HG02973 (cell line): ENCODE measurements around the gene MAMLD1.

ENCODE experiments used
- ATAC-seq: cut with Tn5 transposase; IDR thresholded peaks from one replicate; pipeline ENCODE4 v1.9.1; 2021; ENCODE audit warnings: moderate library complexity; ENCODE audit not compliant: unreplicated experiment

The MAMLD1 gene

GRCh38 chrX:150495496-150495895 lies 132.4 kb downstream of the MAMLD1 start:
- ATAC-seq = no peak

GRCh38 chrX:150499240-150499639 lies 136.1 kb downstream of the MAMLD1 start:
- no peak for ATAC-seq

GRCh38 chrX:150502091-150502490 lies 139.0 kb downstream of the MAMLD1 start:
- no peak for ATAC-seq

- ATAC-seq = no peak
Measured at GRCh38 chrX:150502979-150503897, 140.1 kb downstream of the MAMLD1 start.

- ATAC-seq = no peak
Measured at GRCh38 chrX:150503898-150504219, 140.7 kb downstream of the MAMLD1 start.

- ATAC-seq = no peak
Measured at GRCh38 chrX:150504397-150505182, 141.5 kb downstream of the MAMLD1 start.

- no peak for ATAC-seq
Measured at GRCh38 chrX:150506020-150506419, 142.9 kb downstream of the MAMLD1 start.

GRCh38 chrX:150506486-150506885 lies 143.4 kb downstream of the MAMLD1 start:
- ATAC-seq = no peak

- no peak for ATAC-seq
Measured at GRCh38 chrX:150507251-150507856, 144.2 kb downstream of the MAMLD1 start.

- ATAC-seq = no peak
Measured at GRCh38 chrX:150508018-150508417, 144.9 kb downstream of the MAMLD1 start.

- ATAC-seq = no peak
Measured at GRCh38 chrX:150508451-150509367, 145.6 kb downstream of the MAMLD1 start.

GRCh38 chrX:150509703-150510102 lies 146.6 kb downstream of the MAMLD1 start:
- ATAC-seq = no peak

GRCh38 chrX:150512461-150512901 lies 149.4 kb downstream of the MAMLD1 start:
- ATAC-seq = no peak

GRCh38 chrX:150513544-150513943 lies 150.4 kb downstream of the MAMLD1 start:
- no peak for ATAC-seq

- ATAC-seq = no peak
Measured at GRCh38 chrX:150514462-150514861, 151.3 kb downstream of the MAMLD1 start.

- no peak for ATAC-seq
Measured at GRCh38 chrX:150515801-150516200, 152.7 kb downstream of the MAMLD1 start.

GRCh38 chrX:150517303-150517910 lies 154.3 kb downstream of the MAMLD1 start:
- ATAC-seq = no peak

- ATAC-seq = no peak
Measured at GRCh38 chrX:150522494-150522893, 159.4 kb downstream of the MAMLD1 start.

- ATAC-seq = no peak
Measured at GRCh38 chrX:150525061-150525919, 162.2 kb downstream of the MAMLD1 start.
